GM10248 (cell line): Measurements from ENCODE around the gene SLC25A13.

ENCODE experiments used
- CTCF ChIA-PET: fragments of 300-600 bp; sonication (Branson Sonifier 250); formaldehyde crosslinking; extraction: SDS; loops from one replicate; lab custom pipeline; 2021; ENCODE audit warnings: antibody characterized with exemption; lab: Yijun Ruan, JAX
- POLR2A ChIA-PET: fragments of 350-650 bp; sonication (Branson Sonifier 250); formaldehyde crosslinking; extraction: SDS; loops from one replicate; lab custom pipeline; 2020; ENCODE audit warnings: antibody characterized with exemption; lab: Yijun Ruan, JAX
- DNase-seq: peaks from one replicate; pipeline ENCODE4 v3.0.0; 2012; ENCODE audit errors: extremely low spot score
- TF ChIP-seq, protein P1 (sequence below): IDR thresholded peaks from 2 replicates; pipeline ENCODE4 v1.5.1; 2012; ENCODE audit warnings: mild to moderate bottlenecking, low read depth; ENCODE audit errors: extremely low read depth, missing control alignments, control extremely low read depth

Gene SLC25A13

DNA sequence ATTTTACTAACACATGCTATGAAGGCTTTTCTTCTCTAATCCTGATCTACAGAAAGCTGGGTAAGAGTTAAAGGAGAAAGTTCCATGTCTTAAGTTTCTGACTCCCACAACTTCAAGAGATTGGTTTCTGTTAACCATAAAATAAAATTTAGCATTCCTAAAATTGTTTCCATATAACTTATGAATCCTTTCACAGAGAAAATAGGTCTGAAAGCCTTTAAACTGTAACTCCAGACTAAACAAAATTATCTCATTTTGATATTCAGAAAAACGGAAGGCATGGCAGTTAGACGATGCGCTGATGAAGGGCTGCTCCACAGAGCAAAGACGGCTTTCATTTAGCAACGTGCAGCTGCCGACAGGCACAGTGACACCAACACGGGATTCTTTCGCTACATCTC is 133.3 kb downstream of the SLC25A13 start:
- ChIA-PET POLR2A (no interaction called here), CTCF (interaction anchor here (0.9 to 1.5 kb wide), 2 partner anchors 9 to 26 kb away, joined by 3 read pairs; no protein-coding TSS in a partner anchor)
- TF ChIP-seq, protein P1, sequence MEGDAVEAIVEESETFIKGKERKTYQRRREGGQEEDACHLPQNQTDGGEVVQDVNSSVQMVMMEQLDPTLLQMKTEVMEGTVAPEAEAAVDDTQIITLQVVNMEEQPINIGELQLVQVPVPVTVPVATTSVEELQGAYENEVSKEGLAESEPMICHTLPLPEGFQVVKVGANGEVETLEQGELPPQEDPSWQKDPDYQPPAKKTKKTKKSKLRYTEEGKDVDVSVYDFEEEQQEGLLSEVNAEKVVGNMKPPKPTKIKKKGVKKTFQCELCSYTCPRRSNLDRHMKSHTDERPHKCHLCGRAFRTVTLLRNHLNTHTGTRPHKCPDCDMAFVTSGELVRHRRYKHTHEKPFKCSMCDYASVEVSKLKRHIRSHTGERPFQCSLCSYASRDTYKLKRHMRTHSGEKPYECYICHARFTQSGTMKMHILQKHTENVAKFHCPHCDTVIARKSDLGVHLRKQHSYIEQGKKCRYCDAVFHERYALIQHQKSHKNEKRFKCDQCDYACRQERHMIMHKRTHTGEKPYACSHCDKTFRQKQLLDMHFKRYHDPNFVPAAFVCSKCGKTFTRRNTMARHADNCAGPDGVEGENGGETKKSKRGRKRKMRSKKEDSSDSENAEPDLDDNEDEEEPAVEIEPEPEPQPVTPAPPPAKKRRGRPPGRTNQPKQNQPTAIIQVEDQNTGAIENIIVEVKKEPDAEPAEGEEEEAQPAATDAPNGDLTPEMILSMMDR = no peak
- no peak for DNase-seq

DNA sequence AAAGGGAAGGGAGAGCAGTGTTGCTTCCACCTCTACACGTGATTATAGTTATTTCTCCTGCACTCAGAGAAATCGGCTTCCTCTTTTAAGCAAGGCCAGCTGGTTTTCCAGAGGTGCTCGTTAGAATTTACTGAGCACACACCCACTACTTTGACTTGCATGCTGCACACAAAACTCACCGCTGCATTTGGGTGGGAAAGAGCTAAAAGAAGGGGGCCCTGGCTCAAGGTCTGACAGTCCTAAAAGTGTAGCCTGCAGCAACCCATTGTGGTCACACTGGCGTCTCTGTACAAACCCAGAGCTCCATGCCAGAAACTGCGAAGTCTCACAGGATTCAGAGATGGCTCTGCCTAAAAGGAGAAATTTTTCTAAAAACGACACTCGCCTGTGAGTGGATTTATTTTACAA is 133.7 kb downstream of the SLC25A13 start:
- DNase-seq = no peak
- TF ChIP-seq, protein P1 = no peak
- ChIA-PET POLR2A (no interaction called here), CTCF (interaction anchor here (0.9 to 1.9 kb wide), 2 partner anchors 9 to 19 kb away, joined by 3 to 4 read pairs; no protein-coding TSS in a partner anchor)

DNA sequence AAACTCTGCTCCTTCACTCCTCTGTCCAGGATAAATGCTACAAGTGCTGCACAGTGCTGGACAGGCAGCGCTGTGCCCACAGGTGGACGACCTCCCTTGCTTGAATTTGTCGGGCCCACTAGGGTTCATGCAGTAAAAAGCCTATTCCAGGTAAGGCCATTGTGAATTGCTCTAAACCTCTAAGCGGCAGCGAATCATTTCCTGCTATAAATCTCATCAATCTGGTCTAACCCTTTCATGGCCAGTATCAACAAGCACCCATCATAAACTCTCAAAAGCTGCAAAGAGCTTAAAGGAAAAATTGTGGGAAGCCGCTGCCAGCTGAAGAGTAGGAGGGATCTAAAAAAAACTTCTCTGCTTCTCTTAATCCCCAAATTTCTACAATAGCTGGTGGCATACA is 134.2 kb downstream of the SLC25A13 start:
- CTCF ChIA-PET = interaction anchor here (0.9 to 1.9 kb wide), 2 partner anchors 10 to 19 kb away, joined by 3 to 4 read pairs; no protein-coding TSS in a partner anchor
- DNase-seq = no peak
- POLR2A ChIA-PET = no interaction called here
- TF ChIP-seq, protein P1 = no peak

DNA sequence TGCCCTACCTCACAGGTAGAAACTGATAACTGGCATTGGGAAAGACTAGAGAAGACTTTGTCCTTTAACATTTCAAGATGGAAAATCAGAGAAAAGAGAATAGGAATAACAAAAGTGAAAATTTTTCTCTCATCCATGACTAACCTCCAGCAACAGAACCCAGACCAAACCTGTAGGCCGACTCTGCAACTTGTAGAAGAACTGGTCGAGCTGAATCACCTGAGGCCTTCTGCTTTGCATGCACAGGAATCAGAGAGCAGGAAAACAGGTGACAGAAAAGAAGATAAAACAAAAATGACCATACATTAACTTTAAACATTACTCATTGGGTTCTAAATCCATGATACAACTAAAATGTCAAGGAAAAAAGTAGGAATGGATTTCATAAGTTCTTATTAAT is 137.1 kb downstream of the SLC25A13 start:
- POLR2A ChIA-PET = no interaction called here
- DNase-seq = no peak
- TF ChIP-seq, protein P1 = no peak
- CTCF ChIA-PET = interaction anchor here (1.2 kb wide), 1 partner anchor 12 kb away, joined by 5 read pairs; no protein-coding TSS in a partner anchor

DNA sequence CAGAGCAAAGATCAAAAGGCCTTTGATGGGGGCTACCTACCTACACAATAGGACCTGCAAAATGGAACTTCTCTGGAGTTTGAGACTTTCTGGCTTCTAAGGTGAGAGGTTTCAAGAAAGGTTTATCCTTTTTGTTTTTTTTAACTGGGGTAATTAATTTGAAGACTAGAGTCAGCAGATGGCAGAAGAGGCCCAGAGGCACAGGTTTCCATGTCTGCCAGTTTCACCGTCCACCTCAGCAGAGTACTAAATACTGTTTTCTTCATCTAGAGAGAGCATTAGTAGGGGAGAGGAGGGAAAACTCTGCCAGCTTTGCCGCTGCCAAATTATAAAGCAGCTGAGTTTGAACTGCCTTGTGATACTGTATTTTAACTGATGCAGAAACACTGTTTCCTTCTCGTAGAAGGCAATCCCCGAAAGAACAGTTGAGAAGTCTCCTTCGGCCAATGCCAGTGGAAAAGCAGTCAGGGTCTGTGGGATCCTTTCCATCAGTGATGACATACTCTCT is 138.7 kb downstream of the SLC25A13 start:
- TF ChIP-seq, protein P1 = no peak
- DNase-seq = no peak
- CTCF ChIA-PET = no interaction called here
- POLR2A ChIA-PET = no interaction called here

DNA sequence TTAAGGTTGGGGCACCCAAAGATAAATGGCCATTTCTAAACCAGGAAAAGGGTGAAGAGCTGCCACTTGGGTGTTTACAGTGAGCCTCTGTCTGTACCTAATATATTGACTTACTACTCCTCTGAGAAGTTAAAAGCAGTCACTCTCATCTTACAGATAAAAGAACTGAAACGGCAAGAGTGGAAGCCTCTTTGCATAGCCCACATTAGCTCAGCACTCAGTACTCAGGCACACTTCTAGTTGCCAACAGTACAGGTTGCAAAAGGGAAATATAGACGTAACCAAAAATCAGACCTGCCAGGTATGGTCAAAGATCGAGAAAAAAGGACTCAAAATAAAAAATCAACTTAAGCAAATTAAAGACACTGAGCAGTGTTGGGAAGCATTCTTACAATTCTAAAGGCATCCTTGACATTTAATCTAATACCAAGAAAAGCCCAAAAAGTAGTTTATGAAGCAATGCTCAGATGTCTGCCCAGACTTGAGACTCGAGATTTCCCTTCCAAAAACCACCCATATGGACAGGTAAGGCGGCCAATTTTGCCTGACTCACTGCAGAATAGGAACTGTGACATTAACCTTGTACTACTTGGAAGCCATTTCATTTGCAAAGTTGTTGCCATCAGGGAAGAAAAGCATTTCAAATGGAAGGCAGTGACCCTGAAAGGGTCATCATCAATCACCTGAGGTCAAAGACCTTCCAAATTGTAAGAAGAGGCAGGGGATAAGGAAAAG is 139.3 kb downstream of the SLC25A13 start:
- peak; percentile 28 for DNase-seq
- TF ChIP-seq, protein P1 = no peak
- ChIA-PET CTCF (interaction anchor here (0.8 kb wide), 1 partner anchor 882 kb away, joined by 3 read pairs; no protein-coding TSS in a partner anchor), POLR2A (no interaction called here)
